GM18858 (cell line): Measurements from ENCODE around the gene PRR7.
A peak's percentile ranks its signal among the peaks of the same experiment; 100 is the strongest.

Experiments used
- ATAC-seq: cut with Tn5 transposase; IDR thresholded peaks from one replicate; pipeline ENCODE4 v1.9.1; 2021; ENCODE audit not compliant: unreplicated experiment

The PRR7 gene

GRCh38 chr5:177450667-177451424 is 4.2 kb downstream of the PRR7 start:
- no peak for ATAC-seq

- no peak for ATAC-seq
Measured at GRCh38 chr5:177452688-177453638, 6.3 kb downstream of the PRR7 start.

- ATAC-seq = peak; percentile 1
Measured at GRCh38 chr5:177453852-177454396, 7.3 kb downstream of the PRR7 start.

DNA sequence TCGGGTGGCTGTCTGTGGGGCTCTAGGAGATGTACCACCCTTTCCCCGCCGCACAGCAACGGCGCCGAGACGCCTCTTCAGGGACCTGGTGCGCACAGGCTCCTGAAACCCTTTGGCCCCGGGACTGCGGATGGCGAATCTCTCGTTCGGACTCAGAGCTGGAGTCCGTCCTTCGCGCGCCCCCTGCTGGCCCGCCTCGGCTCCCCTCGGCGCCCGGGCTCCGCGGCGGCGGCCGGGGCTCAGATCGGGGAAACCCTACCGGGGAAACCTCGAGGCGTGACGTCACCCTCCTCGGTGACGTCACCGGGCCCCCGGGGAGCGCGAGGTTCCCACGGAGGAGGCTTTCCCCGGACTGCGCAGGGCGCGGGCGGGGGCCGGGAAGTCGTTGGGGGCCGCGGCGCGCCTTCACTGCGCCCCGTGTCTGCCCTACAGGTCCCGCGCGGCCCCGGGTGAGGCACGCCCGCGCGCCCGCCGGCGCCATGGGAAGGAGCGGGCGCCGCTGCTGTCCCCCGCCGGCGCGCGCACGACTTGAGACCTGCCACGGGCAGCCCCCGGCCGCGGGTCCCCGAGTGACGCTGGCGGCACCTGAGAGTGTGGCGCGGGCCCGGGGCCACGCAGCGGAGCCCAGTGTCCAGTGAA is 7.9 kb downstream of the PRR7 start:
- peak; percentile 32 for ATAC-seq

GRCh38 chr5:177455036-177455660 is 8.5 kb downstream of the PRR7 start:
- ATAC-seq = peak; percentile 33

GRCh38 chr5:177455661-177456590 is 9.3 kb downstream of the PRR7 start:
- ATAC-seq = peak; percentile 3

GRCh38 chr5:177456591-177456964 is 10.0 kb downstream of the PRR7 start:
- no peak for ATAC-seq

DNA sequence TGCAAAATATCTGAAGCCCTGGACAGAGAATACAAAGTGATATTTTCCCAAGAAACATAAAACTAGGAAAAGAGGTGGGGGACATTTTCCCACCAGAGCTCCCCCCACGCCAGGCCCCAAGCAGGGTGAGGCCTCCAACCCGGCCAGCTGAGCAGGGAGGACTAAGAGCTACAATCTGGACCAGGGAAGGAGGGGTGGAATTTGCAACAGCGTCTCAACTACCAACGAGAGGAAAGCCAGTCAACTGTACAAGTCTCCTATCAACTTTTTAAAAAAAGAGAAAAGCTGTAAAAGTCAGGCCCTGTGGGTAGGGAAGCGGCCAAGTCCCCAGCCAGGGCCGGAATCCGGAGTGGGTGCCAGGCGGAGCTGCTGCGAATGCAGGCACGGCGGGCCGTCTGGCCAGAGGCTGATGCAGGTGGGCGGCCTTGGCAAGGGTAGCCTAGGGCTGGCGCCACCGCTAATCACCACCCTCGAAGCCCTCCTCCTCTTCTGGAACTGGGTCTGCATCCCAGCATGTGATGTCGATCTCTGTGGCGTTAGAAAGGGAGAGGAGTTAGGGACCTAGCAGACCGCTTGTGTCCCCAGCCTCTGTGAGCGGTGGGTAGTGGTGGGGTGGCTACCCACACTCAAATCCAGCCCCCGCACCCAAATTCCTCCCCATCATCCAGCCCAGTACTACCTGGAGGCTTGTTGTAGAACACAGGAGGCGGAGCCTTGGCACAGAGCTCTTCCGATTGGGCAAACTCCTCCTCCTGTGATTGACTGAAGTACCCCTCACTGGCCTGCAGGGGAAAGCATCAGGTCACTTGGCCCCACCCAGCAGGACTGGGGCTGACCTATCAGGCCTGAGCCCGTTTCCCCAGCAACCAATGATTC is 10.6 kb downstream of the PRR7 start:
- peak; percentile 31 for ATAC-seq

- ATAC-seq = no peak
Measured at GRCh38 chr5:177457852-177458681, 11.5 kb downstream of the PRR7 start.

- no peak for ATAC-seq
Measured at GRCh38 chr5:177458912-177459350, 12.3 kb downstream of the PRR7 start.

DNA sequence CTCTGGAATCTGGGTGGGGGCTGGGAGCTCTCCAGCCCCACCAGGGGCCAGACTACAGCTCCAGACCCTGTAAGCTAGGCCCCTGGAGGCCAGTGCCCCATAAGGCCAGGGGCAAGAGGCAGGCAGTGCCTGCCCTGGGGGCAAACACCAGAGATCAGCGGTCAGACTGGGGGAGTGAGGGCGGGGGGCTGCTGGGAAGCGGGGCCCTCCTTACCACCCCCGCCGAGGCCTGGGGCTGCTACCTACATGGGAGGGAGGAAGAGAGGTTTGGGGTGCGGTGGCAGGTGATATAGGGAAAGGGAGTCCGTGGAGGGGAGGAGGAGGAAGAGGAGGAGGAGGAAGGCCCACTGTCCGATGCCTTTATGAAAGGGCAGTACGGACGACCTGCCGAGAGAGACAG is 12.7 kb downstream of the PRR7 start:
- ATAC-seq = no peak

DNA sequence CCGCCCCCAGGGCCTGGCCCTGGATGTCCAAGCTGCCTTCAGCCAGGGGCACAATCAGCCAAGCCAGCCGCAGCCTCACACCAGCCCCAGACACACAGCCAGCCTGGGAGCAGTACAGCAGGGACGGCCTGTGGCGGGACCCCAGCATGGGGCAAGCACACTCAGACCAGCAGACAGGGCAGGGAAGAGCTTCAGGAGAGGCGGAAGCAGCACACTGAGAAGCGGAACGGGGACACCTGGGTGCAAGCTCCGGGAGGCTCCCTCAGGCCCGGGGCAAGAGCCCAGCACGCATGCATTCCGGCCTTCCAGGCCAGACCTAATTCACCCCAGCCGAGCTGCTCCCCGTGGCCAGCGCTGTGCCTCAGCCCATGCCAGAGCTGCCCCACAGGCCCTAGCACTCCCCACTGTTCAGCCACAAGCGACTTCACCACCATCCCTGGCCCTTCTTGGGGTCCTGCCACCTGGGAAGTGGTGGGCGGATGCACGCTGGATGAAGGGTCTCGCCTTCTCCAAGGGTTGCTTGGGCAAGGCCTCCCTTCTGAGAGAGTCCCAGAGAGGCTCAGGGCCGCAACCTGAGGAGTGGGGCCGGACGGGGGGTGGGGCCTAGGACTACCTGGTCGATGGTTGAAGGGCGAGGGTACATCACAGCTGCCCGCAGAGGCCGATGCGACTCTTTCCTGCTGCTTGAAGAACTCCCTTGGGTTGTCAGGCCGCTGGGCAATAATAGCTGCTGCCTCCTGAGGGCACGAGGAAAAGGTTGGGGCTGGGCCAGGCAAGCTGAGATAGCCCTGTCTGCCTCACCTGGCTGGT is 13.4 kb downstream of the PRR7 start:
- ATAC-seq = no peak

DNA sequence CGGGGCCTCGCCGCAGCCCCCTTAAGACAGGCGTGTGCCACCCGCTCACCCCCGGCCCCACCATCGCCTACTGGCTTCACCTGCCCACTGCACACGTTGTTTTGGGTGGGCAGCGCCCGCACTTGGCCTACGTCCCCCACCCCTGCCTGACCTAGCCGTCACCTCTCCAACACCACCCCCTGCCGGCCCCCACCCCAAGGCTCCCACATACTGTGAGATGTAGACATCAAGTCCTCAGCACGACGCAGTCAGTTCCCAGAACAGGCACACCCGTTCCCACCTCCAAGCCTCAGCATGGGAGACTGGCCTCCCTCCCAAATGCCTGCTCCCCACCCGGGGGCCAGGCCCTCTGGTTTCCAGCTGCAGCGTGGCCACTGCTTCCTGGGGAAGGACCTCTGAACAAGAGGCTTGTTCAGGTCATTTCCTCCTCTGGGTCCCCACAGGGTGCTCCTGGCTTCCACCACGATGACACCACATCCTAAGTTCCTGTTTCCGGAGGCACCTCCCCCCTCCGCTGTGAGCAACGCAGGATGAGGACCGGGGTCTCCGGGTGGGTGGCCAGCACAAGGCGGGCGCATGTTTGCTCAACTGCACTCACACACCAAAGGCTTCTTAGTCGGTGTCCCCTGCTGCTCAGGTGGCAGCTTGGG is 15.5 kb downstream of the PRR7 start:
- no peak for ATAC-seq

- ATAC-seq = no peak
Measured at GRCh38 chr5:177465044-177465443, 18.4 kb downstream of the PRR7 start.

GRCh38 chr5:177466861-177467260 is 20.2 kb downstream of the PRR7 start:
- no peak for ATAC-seq

DNA sequence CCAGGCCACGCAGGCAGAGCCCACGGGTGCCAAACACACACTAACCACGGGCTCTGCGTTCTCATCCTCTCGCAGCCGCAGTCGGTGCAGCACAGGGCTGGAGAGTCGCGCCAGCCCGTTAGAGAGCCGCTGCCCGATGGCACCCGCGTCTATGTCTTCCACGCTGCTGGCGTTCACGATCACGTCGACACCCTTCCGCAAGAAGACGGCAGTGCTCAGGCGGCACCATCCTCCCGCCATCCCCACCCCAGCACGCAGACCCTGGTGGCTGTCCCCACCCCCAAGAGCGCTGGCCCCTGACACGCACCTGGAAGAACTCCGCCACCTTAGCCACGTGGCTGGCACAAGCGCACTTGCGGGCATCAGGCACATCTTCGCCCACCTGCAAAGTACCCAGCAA is 20.8 kb downstream of the PRR7 start:
- no peak for ATAC-seq

DNA sequence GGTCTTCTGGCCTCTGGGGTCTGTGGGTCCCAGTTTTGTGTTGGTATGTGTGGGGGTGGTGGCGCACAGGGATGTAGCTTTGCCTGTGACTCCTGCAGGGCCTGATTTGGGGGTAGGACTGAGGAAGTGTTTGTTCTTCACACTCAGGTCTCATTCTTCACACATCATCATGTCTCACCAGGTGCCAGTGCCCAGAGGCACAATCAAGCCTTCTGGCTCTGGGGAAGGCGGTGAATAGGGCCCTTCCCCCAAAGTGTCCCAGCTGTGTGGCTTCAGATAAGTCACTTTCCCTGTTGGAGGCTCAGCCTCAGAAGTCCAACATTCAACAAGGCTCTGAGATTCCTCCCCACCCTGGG is 21.7 kb downstream of the PRR7 start:
- no peak for ATAC-seq
